Ecto neural progenitor cell (in vitro differentiated cells): ENCODE results near the gene TXNIP.
"Not testable (repeated sequence)": the region's sequence is repeated elsewhere in the genome, so short reads cannot be mapped to it uniquely, and the experiment has no call there.

Experiments
- DNase-seq: peaks from one replicate; pipeline ENCODE4 v3.0.0-alpha.2; 2018; ENCODE audit warnings: low spot score

TXNIP gene, protein sequence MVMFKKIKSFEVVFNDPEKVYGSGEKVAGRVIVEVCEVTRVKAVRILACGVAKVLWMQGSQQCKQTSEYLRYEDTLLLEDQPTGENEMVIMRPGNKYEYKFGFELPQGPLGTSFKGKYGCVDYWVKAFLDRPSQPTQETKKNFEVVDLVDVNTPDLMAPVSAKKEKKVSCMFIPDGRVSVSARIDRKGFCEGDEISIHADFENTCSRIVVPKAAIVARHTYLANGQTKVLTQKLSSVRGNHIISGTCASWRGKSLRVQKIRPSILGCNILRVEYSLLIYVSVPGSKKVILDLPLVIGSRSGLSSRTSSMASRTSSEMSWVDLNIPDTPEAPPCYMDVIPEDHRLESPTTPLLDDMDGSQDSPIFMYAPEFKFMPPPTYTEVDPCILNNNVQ

DNA sequence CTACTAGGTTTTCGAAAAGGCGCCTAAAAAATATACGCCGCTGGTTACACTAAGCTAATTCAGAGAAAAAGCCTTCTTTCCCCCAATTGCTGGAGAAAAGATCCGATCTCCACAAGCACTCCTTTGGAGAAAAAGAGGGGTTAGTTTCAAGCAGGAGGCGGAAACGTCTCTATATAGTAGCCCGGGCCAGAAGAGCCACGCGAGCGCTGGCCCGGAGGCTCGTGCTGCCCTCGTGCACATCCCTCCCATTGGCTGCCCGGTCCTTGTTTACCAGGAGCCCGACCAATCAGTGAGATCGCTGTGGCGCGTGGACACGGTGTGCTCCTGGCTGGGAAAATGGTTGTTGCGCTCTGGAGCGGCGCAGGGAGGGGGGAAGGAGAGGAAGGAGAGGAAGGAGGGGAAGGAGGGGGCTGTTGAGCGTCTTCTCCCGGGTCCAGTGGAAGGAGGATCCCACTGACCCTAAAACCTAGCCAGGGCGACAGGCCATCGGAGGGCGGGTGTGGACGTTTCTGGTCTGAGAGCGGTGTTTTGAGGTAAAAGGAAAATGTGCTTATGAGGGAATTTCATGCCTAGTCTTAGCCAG is at the start of gene TXNIP:
TXNIP (minus strand) TSS at position 147 of the 583 bp plus-strand sequence. CDS start 313 bp downstream, outside the sequence.
- peak; percentile 97 for DNase-seq

DNA sequence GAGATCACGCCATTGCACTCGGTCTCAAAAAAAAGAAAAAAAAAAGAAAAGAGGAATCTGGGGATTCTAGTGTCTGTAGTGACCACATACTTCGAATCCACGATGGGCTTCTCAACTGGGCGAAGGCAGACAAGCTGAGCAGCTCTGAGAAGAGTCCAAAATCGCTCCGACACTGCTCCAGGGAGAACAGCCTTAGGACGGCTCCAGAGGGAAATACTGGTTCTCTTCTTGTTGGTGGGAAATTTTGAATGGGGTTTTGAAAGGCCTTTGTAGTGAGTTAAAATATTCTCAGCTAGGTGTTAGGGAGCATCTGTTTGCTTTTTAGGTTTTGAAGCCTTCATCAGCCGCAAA is 43.4 kb upstream of the TXNIP start:
- DNase-seq: no peak

DNA sequence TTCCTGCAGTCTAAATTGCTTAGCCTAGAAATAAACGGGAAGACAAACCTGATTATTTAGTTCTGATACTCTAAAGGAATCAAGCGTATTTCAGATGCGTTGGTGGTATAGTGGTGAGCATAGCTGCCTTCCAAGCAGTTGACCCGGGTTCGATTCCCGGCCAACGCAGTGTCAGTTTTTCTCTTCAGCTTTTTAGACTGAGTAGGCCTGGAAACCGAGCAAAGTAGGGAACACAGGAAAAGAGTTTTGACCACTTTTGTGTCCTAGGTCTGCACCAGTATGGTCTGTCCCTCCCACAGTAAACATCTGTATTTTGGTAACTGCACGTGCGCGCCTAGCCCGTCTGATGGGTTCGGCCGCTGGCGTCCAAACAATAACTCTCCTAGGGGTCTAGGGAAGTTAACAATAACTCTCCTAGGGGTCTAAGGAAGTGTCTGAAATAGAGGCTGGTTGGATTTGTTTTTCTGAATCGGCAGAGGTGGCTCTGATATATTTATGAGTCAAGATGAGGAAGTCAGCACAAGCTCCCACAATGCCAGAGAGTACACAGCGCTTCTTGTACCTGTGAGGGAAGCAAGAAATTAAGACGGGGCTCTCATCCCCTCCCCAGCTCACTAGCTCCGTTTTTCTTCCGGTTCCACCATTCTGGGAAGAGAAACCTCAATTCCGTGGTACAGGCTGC is 40.7 kb upstream of the TXNIP start:
- DNase-seq: peak; percentile 89

DNA sequence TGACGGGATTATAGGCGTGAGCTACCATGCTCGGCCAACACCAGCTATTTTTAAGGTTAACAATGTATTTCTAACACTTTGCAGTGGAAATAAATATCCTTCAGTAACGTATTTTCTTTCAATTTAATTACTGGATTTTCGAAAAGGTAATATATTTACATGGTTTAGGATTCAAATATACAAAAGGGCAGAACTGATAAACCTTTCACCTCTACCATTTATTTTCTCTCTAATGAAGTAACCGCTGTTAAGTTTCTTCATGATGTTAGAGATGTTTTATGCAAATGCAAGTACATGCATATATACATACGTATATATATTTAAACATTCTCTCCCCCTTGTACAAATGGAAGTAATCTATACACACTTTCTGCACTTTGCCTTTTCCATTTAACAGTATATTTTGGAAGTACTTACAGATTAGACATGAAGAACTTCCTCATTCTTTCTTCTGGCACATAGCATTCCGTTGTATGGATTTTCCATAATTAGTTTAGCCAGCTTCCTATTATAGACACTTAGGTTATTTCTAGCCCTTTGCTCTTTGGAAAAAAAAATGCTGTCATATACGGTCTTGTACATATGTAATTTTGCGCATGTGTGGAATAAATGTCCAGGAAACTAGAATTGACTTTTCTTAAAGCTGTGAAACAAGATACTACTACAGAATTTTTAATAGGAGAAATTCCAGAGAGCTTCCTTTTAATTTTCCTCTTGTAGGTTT is 40.0 kb upstream of the TXNIP start:
- no peak for DNase-seq

DNA sequence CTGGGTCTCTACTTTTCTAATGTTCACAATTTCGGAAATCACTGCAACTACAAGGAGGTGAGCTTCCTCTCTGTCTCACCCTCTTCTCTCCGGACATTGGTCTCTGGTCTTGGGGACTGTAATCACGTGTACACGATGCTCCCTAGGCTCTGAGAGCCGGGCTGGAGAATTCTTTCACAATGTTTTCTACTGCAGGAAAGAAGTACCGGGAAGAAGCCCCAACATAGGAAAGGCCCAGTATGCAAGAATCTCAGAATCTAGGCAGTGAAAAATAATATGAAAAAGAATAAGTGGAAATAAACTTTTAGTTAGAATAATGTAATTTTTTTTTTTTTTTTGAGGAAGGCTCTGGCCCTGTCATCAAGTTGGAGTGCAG is 38.7 kb upstream of the TXNIP start:
- DNase-seq: no peak

DNA sequence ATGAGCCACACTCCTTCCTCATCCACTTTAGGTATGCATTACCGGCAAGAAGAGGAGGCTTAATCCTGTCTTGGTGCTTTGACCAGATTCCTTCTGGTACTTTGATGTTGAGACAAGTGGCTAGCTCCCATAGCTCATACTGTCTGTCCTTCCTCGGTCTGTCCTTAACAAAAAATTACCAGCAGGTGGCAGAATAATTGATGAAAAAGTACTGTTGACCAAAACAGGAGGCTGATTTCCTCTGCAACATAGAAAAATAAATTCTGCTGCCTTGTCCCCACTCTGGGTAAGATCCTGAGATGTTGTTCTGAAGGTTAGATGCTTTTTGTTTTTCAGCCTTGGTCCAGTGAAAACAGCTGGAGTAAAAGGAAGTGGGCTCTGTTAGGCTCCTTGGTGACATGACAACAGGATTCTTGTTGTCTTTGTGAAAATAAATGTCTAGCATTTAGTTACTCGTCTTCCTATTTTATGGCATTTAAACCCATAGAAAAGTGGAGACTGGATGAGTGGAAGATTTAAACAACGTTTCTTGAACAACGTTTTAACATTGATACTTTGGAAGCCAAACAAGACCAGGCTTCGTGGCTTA is 36.3 kb upstream of the TXNIP start:
- peak; percentile 26 for DNase-seq

DNA sequence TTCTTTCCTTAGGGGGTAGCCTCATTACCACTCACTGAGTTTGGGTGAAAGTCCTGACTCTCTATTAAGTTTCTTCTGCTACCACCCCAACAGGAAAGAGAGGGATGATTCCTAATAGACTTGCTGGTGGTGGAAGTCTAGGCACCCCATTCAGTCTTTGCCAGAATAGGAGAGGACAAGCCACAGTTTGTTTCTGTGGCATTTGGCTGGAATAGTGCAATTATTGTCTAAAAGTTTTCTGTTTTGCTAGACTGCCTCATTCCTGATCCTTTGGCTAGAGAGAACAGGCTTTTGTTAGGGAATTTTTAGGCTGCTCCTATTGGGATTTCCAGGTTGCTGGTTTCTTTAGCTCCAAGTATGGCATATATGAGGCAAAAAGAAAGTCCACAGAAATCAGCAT is 35.1 kb upstream of the TXNIP start:
- no peak for DNase-seq

DNA sequence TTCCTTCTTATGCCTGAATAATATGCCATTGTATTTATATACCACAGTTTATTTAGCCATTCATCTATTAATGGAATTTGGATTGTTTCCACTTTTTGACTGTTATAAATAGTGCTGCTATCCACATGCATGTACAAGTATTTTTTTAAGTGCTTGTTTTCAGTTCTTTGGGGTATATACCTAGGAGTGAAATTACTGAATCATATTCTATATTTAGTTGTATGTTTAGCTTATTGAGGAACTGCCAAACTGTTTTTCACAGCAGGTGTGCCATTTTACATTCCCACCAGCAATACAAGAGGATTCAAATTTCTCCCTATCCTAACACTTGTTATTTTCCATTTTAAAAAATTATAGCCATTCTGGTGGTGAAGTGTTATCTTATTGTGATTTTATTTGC is 32.7 kb upstream of the TXNIP start:
- no peak for DNase-seq

DNA sequence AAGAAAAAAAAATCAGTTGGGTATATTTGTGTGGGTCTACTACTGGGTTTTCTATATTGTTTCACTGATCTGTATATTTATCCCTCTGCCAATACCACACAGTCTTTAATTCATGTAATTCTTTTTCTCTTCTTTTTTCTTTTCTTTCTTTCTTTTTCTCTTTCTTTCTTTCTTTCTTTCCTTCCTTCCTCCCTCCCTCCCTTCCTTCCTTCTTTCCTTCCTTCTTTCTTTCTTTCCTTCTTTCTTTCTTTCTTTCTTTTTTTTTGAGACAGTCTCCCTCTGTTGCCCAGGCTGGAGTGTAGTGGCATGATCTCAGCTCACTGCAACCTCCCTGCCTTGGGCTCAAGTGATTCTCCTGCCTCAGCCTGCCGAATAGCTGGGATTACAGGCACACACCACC is 30.3 kb upstream of the TXNIP start:
- not testable (repeated sequence) for DNase-seq

DNA sequence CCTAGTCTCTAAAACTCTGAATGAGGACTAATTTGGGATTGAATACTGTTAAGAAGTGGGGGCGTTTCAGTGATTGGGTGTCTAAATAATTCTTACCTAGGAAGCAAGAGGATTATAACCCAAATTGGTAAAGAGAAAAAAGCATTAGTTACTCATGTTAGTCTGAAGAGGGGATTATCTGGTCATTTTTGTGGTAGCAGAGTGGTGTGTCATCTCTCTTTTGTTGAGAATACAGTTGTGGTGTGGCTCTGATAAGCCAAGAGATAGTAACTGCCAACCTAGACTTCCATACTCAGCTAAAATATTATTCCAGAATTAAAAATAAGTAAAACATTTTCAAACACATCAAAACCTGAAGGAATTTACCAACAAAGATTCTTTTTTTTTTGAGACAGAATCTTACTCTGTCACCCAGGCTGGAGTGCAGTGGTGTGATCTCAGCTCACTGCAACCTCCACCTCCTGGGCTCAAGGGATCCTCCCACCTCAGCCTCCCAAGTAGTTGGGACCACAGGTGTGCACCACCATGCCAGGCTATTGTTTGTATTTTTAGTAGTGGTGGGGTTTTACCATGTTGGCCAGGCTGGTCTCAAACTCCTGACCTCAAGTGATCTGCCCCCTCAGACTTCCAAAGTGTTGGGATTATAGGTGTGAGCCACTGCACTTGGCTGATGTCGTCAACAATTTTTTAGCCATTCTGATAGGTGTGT is 29.6 kb upstream of the TXNIP start:
- not testable (repeated sequence) for DNase-seq

DNA sequence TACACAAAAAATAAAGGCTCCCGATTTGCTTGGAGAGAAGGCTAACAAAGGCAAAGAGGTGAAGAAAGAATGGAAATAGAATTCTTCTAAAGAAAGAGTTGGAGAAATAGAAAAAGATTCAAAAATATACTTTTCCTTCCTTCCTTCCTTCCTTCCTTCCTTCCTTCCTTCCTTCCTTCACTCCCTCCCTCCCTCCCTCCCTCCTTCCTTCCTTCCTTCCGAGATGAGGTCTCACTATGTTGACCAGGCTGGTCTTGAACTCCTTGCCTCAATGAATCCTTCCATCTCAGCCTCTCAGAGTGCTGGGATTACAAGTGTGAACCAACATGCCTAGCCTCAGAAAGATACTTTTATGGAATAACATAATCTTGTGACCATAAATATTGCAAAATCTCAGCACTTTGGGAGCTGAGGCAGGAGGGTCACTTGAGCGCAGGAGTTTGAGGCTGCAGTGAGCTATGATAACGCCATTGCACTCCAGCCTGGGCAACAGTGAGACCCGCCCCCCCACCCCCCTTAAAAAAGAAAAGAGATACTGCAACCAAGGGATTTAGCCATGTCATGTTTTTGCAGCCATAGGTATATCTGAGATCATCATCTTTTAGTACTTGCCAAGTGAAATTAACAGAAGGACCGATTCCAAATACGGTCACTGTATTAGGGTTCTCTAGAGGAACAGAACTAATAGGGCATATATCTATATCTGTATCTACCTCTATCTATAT is 26.2 kb upstream of the TXNIP start:
- no peak for DNase-seq

DNA sequence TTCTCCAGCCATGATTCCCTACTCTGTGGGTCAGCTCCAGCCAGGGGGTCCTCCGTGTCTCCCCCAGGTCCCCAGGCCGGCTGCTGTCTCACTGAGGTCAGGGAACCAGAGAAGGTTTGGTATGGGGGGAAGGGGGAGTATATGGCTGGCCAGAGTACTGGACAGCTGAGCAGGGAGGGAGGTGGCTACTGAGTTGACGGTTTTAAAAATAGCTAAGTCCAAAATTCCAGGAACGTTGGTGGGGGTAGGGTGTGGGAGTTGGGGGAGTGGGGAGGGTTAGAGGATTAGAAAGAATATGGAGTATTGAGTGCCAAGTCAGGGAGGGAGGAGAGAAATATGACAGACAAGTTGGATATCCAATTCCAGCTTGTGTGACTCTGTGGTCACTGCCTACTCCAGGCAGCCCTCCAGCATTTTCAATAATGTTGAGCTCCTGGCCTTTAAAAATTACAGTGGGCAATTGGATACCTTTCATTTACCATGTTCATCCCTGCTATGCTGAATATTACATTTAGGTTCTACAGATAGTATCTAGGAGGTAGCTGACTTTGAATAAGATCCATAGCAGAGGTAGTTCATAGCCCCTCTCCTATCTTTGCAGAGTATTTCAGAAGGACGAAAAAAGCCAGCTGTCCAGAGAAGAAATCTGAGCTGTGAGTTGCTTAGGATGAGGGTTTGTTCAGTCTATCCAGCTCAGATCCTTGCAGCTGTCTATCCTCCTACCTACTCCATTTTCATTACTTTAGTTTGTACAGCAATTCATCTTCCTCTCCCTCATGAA is 25.4 kb upstream of the TXNIP start, which contains the start of gene HJV:
HJV (minus strand) TSS at position 114 of the 781 bp plus-strand sequence. CDS start 1,504 bp downstream, outside the sequence.
- DNase-seq: no peak

DNA sequence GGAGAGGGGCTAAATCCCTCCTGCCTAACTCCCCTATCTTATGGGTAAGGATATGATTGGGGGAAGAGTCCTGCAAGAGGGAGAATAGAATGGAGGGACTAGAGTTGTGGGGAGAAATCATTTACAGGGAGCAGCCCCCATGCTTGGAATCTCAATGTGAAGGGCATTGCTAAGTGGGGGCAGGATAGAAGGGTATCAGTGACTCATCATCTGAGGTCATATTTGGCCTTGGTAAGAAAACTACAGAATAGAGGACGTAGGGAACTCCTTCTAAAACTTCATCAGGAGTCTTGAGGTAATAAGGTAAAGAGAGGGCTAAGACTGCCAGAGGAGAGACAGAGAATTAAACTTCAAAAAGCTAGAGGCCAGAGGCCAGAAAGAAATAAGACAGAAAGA is 24.7 kb upstream of the TXNIP start:
- DNase-seq: no peak

DNA sequence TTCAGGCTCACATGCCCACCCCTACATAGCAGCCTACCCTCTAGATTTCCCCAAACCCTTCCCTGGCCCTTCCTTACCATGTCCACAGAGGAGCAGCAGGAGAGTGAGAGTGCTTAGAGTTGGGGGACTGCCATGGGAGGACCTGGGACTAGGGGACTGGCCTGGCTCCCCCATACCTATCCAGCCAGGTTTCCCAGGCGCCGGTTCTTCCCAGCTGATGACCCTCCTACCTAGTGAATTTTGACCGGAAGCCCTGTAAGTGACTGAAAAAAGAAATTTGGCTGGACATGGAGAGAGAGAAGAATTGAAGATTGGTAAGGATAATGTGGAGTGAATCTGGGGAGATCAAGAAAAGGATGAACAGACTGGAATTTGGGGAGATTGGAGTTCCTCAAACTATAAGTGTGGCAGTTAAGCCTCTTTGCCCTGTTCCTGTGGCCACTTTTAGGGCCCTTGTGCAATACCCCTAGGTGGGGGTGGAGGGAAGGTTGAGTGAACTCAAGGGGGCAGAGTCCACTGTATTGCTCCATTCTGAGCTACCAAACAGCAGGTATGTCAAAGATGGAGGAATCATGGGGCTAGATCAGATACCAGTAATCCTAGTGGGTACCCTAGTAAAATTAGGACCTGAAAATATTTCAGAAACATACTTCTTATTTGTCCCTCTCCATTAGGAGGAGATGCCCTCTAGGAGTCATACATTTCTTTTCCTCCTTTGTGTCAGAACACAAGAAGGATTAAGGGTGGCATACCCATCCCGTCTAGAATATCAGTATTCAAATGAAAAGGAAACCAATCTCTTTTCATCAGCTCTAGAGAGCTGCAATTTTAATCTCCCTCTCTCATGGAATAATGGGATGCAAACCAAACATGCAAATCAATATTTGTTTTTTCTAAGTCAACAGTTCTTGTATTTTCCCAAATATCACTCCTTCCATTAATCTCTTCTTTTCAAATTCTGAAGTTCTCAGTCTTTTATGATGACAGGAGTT is 24.0 kb upstream of the TXNIP start:
- DNase-seq: no peak

DNA sequence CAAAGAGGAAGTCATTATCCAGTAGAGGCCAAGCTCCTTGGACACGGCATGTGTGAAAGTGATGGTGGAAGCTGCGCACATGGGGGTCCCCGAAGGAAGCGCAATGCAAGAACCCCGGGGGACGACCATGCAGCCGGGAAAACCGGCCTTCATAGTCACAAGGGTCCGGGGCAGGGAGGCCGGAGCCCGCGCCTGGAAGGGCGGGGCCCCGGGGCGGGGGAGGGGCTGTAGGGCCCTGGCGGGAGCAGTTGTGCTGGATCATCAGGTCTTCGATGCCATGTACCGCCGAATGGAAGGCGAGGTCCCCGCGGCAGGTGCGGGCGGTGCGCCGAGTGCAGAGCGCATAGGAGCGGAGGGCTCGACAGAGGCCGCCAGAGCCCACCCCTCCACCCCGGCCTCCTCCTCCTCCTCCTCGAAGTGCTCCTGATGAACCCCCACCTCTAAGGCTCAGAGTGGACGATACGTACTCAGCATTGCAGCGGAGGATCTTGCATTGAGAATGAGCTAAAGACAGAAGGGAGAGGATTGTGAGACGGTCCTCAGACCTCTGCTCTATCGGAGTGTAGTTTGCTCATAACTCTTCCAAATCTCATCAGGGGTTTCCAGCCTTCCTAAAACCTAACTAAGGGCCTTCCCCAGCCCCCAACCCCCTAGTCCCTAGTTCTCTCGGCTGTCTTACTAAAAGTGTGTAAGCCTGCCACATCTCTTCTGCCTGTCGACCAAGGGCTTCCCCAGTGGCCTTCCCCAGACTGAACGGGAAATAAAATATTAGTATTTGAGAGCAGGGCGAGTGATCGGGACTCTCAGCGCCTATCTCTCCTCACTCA is 23.1 kb upstream of the TXNIP start:
- peak; percentile 61 for DNase-seq

DNA sequence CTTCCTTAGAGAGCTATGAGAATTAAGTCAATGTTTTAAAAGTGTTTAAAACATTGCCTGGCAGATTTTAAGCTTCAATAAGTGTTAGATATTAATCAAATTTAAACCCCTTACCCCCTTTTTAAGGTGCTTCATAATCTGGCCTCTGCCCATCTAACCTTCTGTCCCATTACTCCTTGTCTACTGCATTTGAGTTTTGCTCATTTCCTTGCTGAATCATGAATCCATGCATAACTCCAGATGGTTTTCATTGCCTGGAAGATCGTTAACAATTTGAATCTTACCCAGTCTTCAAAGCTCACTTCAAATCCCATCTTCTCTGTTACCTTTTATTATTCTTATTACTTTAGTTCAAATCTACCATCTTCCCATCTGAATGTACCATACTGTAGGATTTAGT is 20.5 kb upstream of the TXNIP start:
- DNase-seq: no peak

DNA sequence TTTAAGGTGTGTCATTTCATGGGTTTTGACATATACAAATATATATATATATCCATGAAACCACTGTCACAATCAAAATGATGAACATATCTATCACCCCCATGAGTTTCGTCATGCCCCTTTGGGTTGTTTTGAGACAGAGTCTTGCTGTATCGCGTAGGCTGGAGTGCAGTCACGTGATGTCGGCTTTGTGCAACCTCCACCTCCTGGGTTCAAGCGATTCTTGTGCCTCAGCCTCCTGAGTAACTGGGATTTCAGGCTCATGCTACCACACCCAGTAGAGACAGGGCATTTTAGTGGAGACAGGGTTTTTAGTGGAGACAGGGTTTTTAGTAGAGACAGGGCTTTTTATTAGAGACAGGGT is 17.2 kb upstream of the TXNIP start:
- no peak for DNase-seq
